Activated naive CD4-positive, alpha-beta T cell treated with anti-CD3 and anti-CD28 coated beads, Interleukin-2, amount 50 U/mL, for 72 hours (primary cell): ENCODE measurements around the gene COPS6. TPM values are rescaled to one million over a fixed set of nuclear protein-coding genes. Genes with fewer than 3 reads are reported as not detected.
"Not testable (repeated sequence)": the region's sequence is repeated elsewhere in the genome, so short reads cannot be mapped to it uniquely, and the experiment has no call there.

Source experiments
- ATAC-seq, 2 donors: fragments of 150-1000 bp; cut with Tn5 transposase; 2 replicates each; pipeline ENCODE4 v1.10.0; 2021; ENCODE audit warnings: mild to moderate bottlenecking in 2 of 2, moderate library complexity in 2 of 2
- DNase-seq, 2 donors: peaks; one replicate each; pipeline ENCODE4 v3.0.0; 2021 to 2022; ENCODE audit warnings: low spot score in 2 of 2
- H3K27ac Mint-ChIP-seq, 2 donors: one replicate each; pipeline ENCODE4 v1.8.0; 2022; ENCODE audit warnings: mild to moderate bottlenecking in 2 of 2, mixed read lengths in 2 of 2
- H3K36me3 Mint-ChIP-seq, 2 donors: one replicate each; pipeline ENCODE4 v1.8.0; 2022; ENCODE audit warnings: mixed read lengths in 2 of 2
- H3K9me3 Mint-ChIP-seq, 2 donors: one replicate each; pipeline ENCODE4 v1.8.0; 2022; ENCODE audit warnings: mixed read lengths in 2 of 2
- total RNA-seq, 2 donors: library from RNA; stranded (reverse); gene quantifications; one replicate each; pipeline ENCODE4 v1.2.3, GENCODE V29; 2022

COPS6 gene
- total RNA-seq, 2 donors from 2014 or later = 84.6 to 107 TPM

DNA sequence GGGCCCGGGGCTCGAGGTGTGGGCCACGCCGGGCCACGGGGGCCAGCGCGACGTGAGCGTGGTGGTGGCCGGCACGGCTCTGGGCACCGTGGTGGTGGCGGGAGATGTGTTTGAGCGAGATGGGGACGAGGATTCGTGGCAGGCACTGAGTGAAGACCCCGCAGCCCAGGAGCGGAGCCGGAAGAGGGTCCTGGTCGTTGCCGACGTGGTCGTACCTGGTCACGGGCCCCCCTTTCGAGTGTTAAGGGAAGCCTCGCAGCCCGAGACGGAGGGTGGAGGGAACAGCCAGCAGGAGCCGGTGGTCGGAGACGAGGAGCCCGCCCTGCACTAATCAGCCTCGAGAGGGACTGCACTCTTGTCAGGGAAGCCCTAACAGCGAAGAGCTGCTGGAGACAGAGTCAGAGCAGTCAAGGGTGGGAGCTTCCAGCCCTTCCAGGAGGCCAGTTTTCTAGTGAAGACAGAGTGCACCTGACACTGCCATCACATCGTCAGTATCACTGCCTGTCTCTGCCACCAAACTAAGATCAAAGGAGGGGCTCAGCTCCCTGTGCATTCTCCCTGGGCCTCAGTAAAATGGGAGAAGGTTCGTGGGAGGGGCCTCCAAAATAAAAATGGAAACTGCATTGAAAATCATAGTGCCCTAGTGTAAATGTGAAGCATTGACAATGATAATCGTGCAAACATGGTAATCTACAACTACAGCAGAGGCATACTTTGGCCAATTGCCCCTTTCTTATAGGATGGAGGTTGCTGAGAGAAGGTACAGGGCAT lies 39.3 kb downstream of the COPS6 start:
- peaks cover 17% of the 10 kb centered on the region in 2 donors for H3K36me3 Mint-ChIP-seq
- H3K27ac Mint-ChIP-seq = peak overlapping the region; percentile 50 to 94
- H3K9me3 Mint-ChIP-seq = no peaks in the 10 kb centered on the region
- DNase-seq (peak in 1 of 2 donors; percentile 30), ATAC-seq (no peak)

DNA sequence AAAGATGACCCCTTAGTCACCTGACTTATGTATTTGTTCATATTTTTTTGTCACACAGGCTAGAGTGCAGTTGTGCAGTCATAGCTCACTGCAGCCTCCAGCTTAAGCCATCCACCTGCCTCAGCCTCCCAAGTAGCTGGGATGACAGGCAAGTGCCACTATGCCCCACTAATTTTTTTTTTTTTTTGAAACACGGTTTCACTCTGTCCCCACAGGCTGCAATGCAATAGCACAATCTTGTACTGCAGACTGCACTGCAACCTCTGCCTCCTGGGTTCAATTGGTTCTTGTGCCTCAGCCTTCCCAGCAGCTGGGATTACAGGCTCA lies 39.8 kb downstream of the COPS6 start:
- no peak for ATAC-seq
- peaks cover 17% of the 10 kb centered on the region in 2 donors for H3K36me3 Mint-ChIP-seq
- no peak for DNase-seq
- no peak overlapping the region for H3K27ac Mint-ChIP-seq
- H3K9me3 Mint-ChIP-seq = no peaks in the 10 kb centered on the region

DNA sequence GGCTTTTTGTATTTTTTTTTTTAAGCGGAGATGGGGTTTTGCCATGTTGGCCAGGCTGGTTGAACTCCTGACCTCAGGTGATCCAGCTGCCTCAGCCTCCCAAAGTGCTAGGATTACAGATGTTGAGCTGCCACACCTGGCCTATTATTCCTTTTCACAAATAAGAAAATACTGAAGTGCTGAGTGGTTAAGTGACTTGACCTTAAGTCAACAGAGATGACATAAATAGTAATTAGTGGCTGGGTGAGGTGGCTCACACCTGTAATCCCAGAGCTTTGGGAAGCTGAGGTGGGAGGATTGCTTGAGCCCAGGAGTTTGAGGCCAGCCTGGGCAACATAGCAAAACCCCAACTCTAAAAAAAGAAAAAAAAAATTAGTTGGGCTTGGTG lies 41.4 kb downstream of the COPS6 start:
- not testable (repeated sequence) for DNase-seq, H3K27ac Mint-ChIP-seq
- peaks cover 11 to 17% of the 10 kb centered on the region in 2 donors for H3K36me3 Mint-ChIP-seq

DNA sequence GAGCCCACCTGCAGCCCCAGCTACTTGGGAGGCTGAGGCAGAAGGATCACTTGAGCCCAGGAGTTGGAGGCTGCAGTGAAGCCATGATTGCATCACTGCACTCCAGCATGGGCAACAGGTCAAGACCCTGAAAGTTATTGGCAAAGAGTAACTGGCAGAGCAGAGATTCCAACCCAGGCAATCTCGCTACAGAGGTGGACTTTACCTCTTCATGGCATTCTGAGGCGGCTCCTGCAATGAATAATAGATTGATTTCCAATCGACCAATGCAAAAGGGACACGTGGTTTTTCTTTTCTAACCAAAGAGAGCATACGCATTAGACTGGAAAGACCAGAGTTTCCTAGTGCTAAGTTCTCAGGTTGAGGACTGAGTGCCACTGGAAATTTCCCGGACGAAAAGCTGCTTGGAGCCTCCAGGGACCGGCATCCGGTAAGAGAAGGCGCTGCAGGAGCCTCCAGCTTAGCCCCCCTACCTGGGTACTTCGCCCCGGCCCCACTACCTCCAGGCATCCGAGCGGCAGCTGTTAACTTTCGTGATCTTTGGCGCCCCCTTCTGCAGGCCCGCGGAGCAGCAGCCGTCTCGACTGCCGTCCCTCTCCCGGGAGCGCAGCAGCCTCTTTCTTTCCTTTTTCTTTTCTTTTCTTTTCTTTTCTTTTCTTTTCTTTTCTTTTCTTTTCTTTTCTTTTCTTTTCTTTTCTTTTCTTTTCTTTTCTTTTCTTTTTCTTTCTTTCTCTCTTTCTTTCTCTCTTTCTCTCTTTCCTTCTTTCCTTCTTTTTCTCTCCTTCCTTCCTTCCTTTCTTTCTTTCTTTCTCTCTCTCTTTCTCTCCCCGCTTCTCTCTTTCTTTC lies 42.1 kb downstream of the COPS6 start:
- ATAC-seq (peak; percentile 21 to 24), DNase-seq (peak; percentile 83 to 96)
- Mint-ChIP-seq H3K9me3 (no peaks in the 10 kb centered on the region), H3K36me3 (peaks cover 11 to 13% of the 10 kb centered on the region in 2 donors), H3K27ac (no peak overlapping the region)

More for the DNA sequence above, 41.4 kb downstream of the COPS6 start:
- H3K9me3 Mint-ChIP-seq, ATAC-seq: not testable (repeated sequence)

DNA sequence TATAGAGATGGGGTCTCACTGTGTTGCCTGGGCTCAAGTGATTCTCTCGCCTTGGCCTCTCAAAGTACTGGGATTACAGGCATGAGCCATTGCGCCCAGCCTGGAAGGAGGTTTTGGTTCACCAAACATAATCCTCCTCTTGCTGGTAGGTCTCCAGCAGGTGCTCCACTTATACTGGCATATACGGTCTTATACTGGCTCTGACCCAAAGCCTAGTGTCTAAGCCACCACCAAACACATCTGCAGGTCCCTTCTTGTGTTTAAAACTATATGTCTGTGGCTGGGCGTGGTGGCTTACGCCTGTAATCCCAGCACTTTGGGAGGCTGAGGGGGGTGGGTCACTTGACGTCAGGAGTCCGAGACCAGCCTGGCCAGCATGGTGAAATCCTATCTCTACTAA lies 43.4 kb downstream of the COPS6 start:
- Mint-ChIP-seq H3K9me3 (no peaks in the 10 kb centered on the region), H3K27ac (no peak overlapping the region), H3K36me3 (peaks cover 0 to under 1% of the 10 kb centered on the region in 2 donors)
- ATAC-seq (no peak), DNase-seq (no peak)

DNA sequence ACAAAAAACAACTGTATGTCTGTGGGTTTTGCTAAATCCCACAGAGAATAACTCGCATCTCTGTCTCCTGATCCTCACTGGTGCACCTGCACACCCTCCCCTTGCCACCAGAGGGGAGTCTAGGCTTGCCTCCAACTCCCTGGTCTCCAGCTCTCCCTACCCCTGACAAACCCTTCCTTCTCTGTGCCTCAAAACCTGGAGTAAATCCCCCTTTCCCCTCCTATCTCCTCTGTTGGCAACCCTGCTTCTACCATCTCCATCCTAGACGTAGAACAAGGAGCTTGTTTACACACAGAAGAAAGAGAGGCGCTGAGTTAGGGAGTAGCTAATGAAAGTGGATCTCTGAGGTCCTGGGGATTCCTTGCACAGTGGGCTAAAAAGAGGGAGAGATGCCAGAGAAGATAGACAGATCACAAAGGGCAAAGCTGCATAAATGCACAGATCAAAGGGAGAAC lies 44.0 kb downstream of the COPS6 start:
- ATAC-seq (peak; percentile 79 to 83), DNase-seq (peak in 1 of 2 donors; percentile 61)
- H3K9me3 Mint-ChIP-seq = no peaks in the 10 kb centered on the region
- H3K36me3 Mint-ChIP-seq = no peaks in the 10 kb centered on the region
- H3K27ac Mint-ChIP-seq = peak overlapping the region in 1 of 2 donors; percentile 11

DNA sequence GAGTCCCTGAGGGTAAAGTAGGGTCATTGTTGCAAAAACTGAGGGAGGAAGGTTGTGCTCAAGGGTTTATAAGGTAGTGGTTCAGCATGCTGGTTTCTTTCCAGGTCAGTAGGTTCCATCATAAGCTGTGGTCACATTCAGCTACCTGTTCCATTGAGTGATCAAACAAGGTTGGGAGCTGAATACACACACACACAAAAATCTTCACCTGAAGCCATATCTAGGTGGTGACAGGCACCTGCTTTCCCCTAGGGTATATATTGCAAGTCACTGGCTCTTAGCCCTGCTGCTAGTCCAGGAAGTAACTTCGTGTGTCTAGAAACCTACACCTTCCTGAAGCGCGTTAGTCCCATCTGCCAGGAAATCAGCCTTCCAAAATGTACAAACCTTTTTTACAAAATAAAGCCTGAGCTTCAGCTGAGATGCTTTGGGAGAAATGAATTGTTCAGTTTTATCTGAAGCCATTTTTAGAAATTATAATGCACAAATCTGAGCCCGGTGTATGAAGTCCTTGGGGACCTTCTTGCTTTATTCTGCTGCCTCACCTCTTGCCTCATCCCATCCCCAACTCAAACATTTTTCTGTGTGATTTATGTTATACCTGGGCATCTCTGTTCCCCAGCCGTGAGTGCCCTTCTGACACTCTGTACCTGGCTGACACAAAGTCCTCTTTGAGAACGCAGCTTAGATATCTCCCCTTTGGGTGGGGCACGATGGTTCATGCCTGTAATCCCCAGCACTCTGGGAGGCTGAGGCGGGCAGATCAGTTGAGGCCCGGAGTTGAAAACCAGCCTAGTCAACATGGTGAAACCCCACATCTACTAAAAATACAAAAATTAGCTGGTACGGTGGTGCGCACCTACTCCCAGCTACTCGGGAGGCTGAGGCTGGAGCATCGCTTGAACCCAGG lies 49.3 kb downstream of the COPS6 start:
- ATAC-seq (peak; percentile 34 to 45), DNase-seq (no peak)
- Mint-ChIP-seq H3K27ac (no peak overlapping the region), H3K36me3 (peaks cover 0 to 4% of the 10 kb centered on the region in 2 donors), H3K9me3 (no peaks in the 10 kb centered on the region)

DNA sequence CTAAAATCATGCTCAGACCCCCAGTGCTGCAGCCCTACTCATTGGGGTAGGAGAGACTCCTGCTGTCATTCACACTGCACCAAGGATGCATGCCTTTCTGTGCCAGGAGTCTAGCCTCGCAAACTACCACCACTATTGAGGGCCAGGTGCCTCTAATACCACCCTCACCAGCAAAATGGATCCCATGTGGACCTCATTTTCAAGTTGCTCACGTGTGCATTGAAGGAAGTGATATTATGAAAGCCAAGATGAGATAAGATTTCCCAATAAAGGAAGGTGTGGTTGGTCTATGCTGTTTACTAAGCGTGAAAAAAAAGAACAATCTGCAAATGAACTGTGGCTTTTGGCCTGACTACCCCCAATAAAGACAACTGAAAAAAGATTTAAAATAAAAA lies 52.8 kb downstream of the COPS6 start:
- peak; percentile 13 to 18 for ATAC-seq
- Mint-ChIP-seq H3K36me3 (peaks cover 0 to 4% of the 10 kb centered on the region in 2 donors), H3K9me3 (no peaks in the 10 kb centered on the region), H3K27ac (no peak overlapping the region)
- no peak for DNase-seq

Other genes with a start within 250 kb of the COPS6 start
- under 1 TPM in 1 of 2 donors, not detected in 1; 0.31 TPM for gene OR2AE1, start 211.9 kb upstream of the COPS6 start, total RNA-seq
- 10 to 100 TPM; 25.8 to 28.3 TPM for gene TRIM4, start 169.4 kb upstream of the COPS6 start, total RNA-seq
- under 1 TPM; 0.68 to 0.89 TPM for gene GJC3, start 159.3 kb upstream of the COPS6 start, total RNA-seq
- gene AZGP1, start 112.9 kb upstream of the COPS6 start, total RNA-seq = under 1 TPM in 1 of 2 donors, not detected in 1; 0.43 TPM
- 10 to 100 TPM; 52.2 to 67.1 TPM for gene ZKSCAN1, start 73.4 kb upstream of the COPS6 start, total RNA-seq
- gene ZSCAN21, start 39.2 kb upstream of the COPS6 start, total RNA-seq = 1 to 10 TPM; 3.8 to 7.1 TPM
- gene ZNF3, start 7.2 kb upstream of the COPS6 start, total RNA-seq = 10 to 100 TPM; 13.8 to 16.2 TPM
- gene MCM7, start 12.4 kb downstream of the COPS6 start, total RNA-seq = 100 to 1,000 TPM; 291 to 375 TPM
- gene AP4M1, start 12.7 kb downstream of the COPS6 start, total RNA-seq = 10 to 100 TPM in 1 of 2 donors, 1 to 10 TPM in 1; 8.4 to 13.6 TPM
- gene TAF6, start 30.4 kb downstream of the COPS6 start, total RNA-seq = 10 to 100 TPM; 52.7 to 57.6 TPM
- gene CNPY4, start 30.7 kb downstream of the COPS6 start, total RNA-seq = 10 to 100 TPM; 16.4 to 20.9 TPM
- gene MBLAC1, start 38.0 kb downstream of the COPS6 start, total RNA-seq = 1 to 10 TPM; 2.6 to 5.6 TPM
- gene LAMTOR4, start 59.9 kb downstream of the COPS6 start, total RNA-seq = 100 to 1,000 TPM; 147 to 153 TPM
- 10 to 100 TPM; 17.1 to 32.8 TPM for gene TRAPPC14, start 69.8 kb downstream of the COPS6 start, total RNA-seq
- gene GAL3ST4, start 79.6 kb downstream of the COPS6 start, total RNA-seq = 10 to 100 TPM in 1 of 2 donors, 1 to 10 TPM in 1; 7.7 to 12.5 TPM
- gene GPC2, start 88.4 kb downstream of the COPS6 start, total RNA-seq = 10 to 100 TPM in 1 of 2 donors, 1 to 10 TPM in 1; 7.0 to 18.9 TPM
- 10 to 100 TPM; 33.3 to 54.2 TPM for gene STAG3, start 88.9 kb downstream of the COPS6 start, total RNA-seq
- 10 to 100 TPM; 20.8 to 30.6 TPM for gene PVRIG, start 131.0 kb downstream of the COPS6 start, total RNA-seq
- gene SPDYE3, start 218.7 kb downstream of the COPS6 start, total RNA-seq = not detected